ENCODE data around the gene CCT6A.

- TF ChIP-seq CTCF (IDR thresholded peaks at IDR 0.05) = no peak
- no peak for TF ChIP-seq POLR2A (IDR thresholded peaks at IDR 0.05)
Observed at GRCh38 chr7:56019501-56019900, 32.1 kb upstream of the CCT6A start.

All from body of pancreas (tissue), 4 donors.